ENCODE data around the gene HERC4. TPM values are rescaled to one million over a fixed set of nuclear protein-coding genes. Genes with fewer than 3 reads are reported as not detected.

The HERC4 gene
- total and polyA plus RNA-seq, 9 of the 15 experiments (the other 6 are each of a cell fraction or from before 2014, with no cell fraction given) = 12.5 to 33.5 (median 22.8) TPM

DNA sequence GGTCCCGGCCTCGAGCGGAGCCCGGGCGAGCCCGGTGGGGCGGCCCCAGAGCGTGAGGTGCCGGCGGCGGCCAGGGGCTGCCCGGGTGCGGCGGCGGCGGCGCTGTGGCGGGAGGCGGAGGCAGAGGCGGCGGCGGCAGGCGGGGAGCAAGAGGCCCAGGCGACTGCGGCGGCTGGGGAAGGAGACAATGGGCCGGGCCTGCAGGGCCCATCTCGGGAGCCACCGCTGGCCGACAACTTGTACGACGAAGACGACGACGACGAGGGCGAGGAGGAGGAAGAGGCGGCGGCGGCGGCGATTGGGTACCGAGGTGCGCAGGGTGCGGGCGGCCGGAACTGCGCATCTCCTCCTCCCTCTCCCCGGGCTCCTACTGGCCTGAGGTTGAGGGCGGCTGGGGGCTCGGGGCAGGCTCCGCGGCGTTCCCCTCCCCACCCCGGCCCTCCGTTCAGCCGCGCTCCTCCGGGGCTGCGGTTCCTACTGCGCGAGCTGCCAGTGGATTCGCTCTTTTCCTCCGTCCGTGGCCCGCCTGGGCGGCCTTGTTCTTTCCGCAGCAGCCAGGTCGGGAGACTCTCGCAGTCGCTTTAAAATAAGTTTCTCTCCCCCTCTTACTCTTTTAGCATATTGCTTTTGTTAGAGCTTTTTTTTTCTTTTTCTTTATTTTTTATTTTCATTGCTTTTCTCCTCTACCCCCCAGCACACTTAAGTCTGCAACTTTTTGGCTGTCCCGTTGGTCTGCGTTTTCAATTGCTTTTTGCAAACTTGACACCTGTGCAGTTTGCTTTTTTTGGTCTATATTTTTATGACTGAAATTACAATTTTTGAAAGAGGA, 190.0 kb downstream of the HERC4 start:
- CTCF ChIA-PET (ENCODE audit: low intra/inter-chr PET ratio) = no interaction called here
- under 1% methylated on average over 45 of the region's 73 CpGs for WGBS (ENCODE audit: insufficient coverage, low coverage, missing lambda C conversion rate)
- BruUV-seq (replicated peaks) = no TSS peak
- Histone ChIP-seq H2AFZ (ENCODE audit: low read depth, low read length) (peak overlapping the region; percentile 73), H3K4me1 (replicated peaks in 1 of 2; ENCODE audit: control insufficient read depth in 2 of 2, insufficient read depth in 2 of 2, low read length in 2 of 2) (peaks cover 9 to 16% of the 10 kb centered on the region in 2 experiments; a peak in 4 of 5 replicates), H3K9ac (ENCODE audit: insufficient read depth in 1 of 2, low read depth in 2 of 2, low read length in 2 of 2) (peak overlapping the region; percentile 73 to 95), H4K20me1 (replicated peaks; ENCODE audit: control insufficient read depth, insufficient read depth, low read length) (no peaks in the 10 kb centered on the region), H3K27me3 (ENCODE audit: control insufficient read depth in 2 of 2, insufficient read depth in 2 of 2, low read length in 2 of 2) (no peaks in the 10 kb centered on the region), H3K27ac (ENCODE audit: extremely low read depth, low read depth, low read length) (peak overlapping the region; percentile 92), H3K79me2 (ENCODE audit: control insufficient read depth, insufficient read depth, low read length) (peaks cover 49% of the 10 kb centered on the region), H3K4me2 (ENCODE audit: insufficient read depth, low read length) (peak overlapping the region; percentile 79), H3K4me3 (peak overlapping the region; percentile 72), H3K9me1 (ENCODE audit: control insufficient read depth, insufficient read depth, low read length) (no peaks in the 10 kb centered on the region), H3K9me3 (replicated peaks; ENCODE audit: control insufficient read depth, insufficient read depth, low read depth, low read length) (no peaks in the 10 kb centered on the region), H3K36me3 (ENCODE audit: control insufficient read depth, insufficient read depth, low read length) (peaks cover 33% of the 10 kb centered on the region)
- intact Hi-C loops (cut with micrococcal nuclease) = loop anchor here (5.0 to 10.0 kb wide), 2 partner anchors 190 to 1432 kb away; partner anchors contain the start of gene HERC4
- POLR2A ChIA-PET = interaction anchor here (0.7 to 2.1 kb wide), 12 partner anchors 9 to 750 kb away, joined by 3 to 10 read pairs (median 4); partner anchors contain the start of genes HNRNPH3 and PBLD
- FAIRE-seq (no peak), ATAC-seq (peak; percentile 85), DNase-seq (ENCODE audit: extremely low read depth in 1 of 4, low spot score in 3 of 4) (peak; percentile 78 to 90 (median 83))
- in situ Hi-C loops (cut with MboI) = no loop called here
- TF ChIP-seq ZNF583 (CRISPR knock-in tag; IDR thresholded peaks at IDR 0.05) (0 out of 2 replicates have a peak, but pooled peaks have one; percentile 42), HNRNPK (IDR thresholded peaks at IDR 0.05; ENCODE audit: low read depth, low read length, poor library complexity, severe bottlenecking) (no peak), ZSCAN32 (CRISPR knock-in tag; IDR thresholded peaks at IDR 0.05) (no peak), FIP1L1 (IDR thresholded peaks at IDR 0.05; ENCODE audit: low read depth, low read length, poor library complexity, severe bottlenecking) (peak; percentile 76), MEIS2 (IDR thresholded peaks at IDR 0.05; ENCODE audit: partially characterized antibody) (peak; percentile 71), POLR2AphosphoS5 (IDR thresholded peaks at IDR 0.05; ENCODE audit: control insufficient read depth, insufficient read depth, low read depth, low read length) (peak; percentile 44; the same call in 1 of the 2 replicates), ZBED1 (IDR thresholded peaks at IDR 0.05) (no peak), ZNF696 (CRISPR knock-in tag; conservative IDR thresholded peaks at IDR 0.05) (no peak), CBFA2T3 (IDR thresholded peaks at IDR 0.05) (no peak), TEAD1 (CRISPR knock-in tag; IDR thresholded peaks at IDR 0.05) (0 out of 4 replicates have a peak, but pooled peaks of 1 of the 2 experiments have one; percentile 23), ZNF584 (CRISPR knock-in tag; IDR thresholded peaks at IDR 0.05; ENCODE audit: low read depth) (no peak), KLF6 (CRISPR knock-in tag; IDR thresholded peaks at IDR 0.05; ENCODE audit: borderline replicate concordance) (no peak)
- TF ChIP-seq, protein P1, sequence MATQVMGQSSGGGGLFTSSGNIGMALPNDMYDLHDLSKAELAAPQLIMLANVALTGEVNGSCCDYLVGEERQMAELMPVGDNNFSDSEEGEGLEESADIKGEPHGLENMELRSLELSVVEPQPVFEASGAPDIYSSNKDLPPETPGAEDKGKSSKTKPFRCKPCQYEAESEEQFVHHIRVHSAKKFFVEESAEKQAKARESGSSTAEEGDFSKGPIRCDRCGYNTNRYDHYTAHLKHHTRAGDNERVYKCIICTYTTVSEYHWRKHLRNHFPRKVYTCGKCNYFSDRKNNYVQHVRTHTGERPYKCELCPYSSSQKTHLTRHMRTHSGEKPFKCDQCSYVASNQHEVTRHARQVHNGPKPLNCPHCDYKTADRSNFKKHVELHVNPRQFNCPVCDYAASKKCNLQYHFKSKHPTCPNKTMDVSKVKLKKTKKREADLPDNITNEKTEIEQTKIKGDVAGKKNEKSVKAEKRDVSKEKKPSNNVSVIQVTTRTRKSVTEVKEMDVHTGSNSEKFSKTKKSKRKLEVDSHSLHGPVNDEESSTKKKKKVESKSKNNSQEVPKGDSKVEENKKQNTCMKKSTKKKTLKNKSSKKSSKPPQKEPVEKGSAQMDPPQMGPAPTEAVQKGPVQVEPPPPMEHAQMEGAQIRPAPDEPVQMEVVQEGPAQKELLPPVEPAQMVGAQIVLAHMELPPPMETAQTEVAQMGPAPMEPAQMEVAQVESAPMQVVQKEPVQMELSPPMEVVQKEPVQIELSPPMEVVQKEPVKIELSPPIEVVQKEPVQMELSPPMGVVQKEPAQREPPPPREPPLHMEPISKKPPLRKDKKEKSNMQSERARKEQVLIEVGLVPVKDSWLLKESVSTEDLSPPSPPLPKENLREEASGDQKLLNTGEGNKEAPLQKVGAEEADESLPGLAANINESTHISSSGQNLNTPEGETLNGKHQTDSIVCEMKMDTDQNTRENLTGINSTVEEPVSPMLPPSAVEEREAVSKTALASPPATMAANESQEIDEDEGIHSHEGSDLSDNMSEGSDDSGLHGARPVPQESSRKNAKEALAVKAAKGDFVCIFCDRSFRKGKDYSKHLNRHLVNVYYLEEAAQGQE (IDR thresholded peaks at IDR 0.05; ENCODE audit: borderline replicate concordance) = no peak
- TF ChIP-seq, protein P1 (CRISPR knock-in tag; IDR thresholded peaks at IDR 0.05; ENCODE audit: low read depth) = peak; percentile 56; the same call in 1 of the 2 replicates
